Keratinocyte (primary cell): ENCODE results near the gene IL17RC. TPM values are rescaled to one million over a fixed set of nuclear protein-coding genes. Genes with fewer than 3 reads are reported as not detected.

Experiments
- DNase-seq: peaks from one replicate; pipeline ENCODE4 v3.0.0-alpha.2; 2011; ENCODE audit warnings: low read depth, missing footprints, low spot score
- FAIRE-seq: peaks from 2 replicates; lab custom pipeline; 2011; peaks lifted over from hg19 to GRCh38; lab: Jason Lieb, UNC
- H2AFZ ChIP-seq: 2 replicates; pipeline ENCODE4 v1.6.0; 2012; ENCODE audit warnings: low read length, control low read depth, inconsistent platforms; ENCODE audit not compliant: control insufficient read depth
- H3K27ac ChIP-seq: 2 replicates; pipeline ENCODE4 v1.5.1; 2011; ENCODE audit warnings: low read length; ENCODE audit not compliant: control insufficient read depth, insufficient read depth
- H3K27me3 ChIP-seq: 3 replicates; pipeline ENCODE4 v1.6.0; 2011; ENCODE audit warnings: low read length; ENCODE audit not compliant: control insufficient read depth, insufficient read depth; ENCODE audit errors: extremely low read depth
- H3K36me3 ChIP-seq, 2 experiments: 2 replicates in 1 of 2; 3 replicates in 1 of 2; pipeline ENCODE4 v1.5.1; 2011; ENCODE audit warnings: low read length in 2 of 2, mild to moderate bottlenecking in 1 of 2; ENCODE audit not compliant: control insufficient read depth in 2 of 2, insufficient read depth in 2 of 2; ENCODE audit errors: extremely low read depth in 1 of 2
- H3K4me1 ChIP-seq: 3 replicates; pipeline ENCODE4 v1.5.1; 2011; ENCODE audit warnings: low read length; ENCODE audit not compliant: control insufficient read depth, insufficient read depth; ENCODE audit errors: extremely low read depth
- H3K4me2 ChIP-seq: 3 replicates; pipeline ENCODE4 v1.6.0; 2011; ENCODE audit warnings: low read depth, low read length; ENCODE audit not compliant: control insufficient read depth, insufficient read depth; ENCODE audit errors: extremely low read depth
- H3K4me3 ChIP-seq, 3 experiments: fragments of 200-600 bp in 1 of 3; sonication (generic) in 1 of 3; 2 replicates in 2 of 3; 3 replicates in 1 of 3; pipeline ENCODE4 v1.5.1; 2011 to 2016; ENCODE audit warnings: low read length in 3 of 3, mild to moderate bottlenecking in 3 of 3, control low read depth in 2 of 3, inconsistent platforms in 1 of 3, low read depth in 1 of 3, mixed read lengths in 1 of 3, mixed run types in 1 of 3, moderate library complexity in 1 of 3; ENCODE audit not compliant: control insufficient read depth in 2 of 3, insufficient read depth in 2 of 3; ENCODE audit errors: extremely low read depth in 1 of 3
- H3K79me2 ChIP-seq: 2 replicates; pipeline ENCODE4 v1.6.0; 2012; ENCODE audit warnings: low read length; ENCODE audit not compliant: control insufficient read depth, insufficient read depth
- H3K9ac ChIP-seq: 3 replicates; pipeline ENCODE4 v1.6.0; 2011; ENCODE audit warnings: low read length; ENCODE audit not compliant: control insufficient read depth, insufficient read depth; ENCODE audit errors: extremely low read depth
- H3K9me1 ChIP-seq: 3 replicates; pipeline ENCODE4 v1.6.0; 2011; ENCODE audit warnings: low read length; ENCODE audit not compliant: control insufficient read depth, insufficient read depth; ENCODE audit errors: extremely low read depth
- H3K9me3 ChIP-seq: 2 replicates; pipeline ENCODE4 v1.5.1; 2012; ENCODE audit warnings: low read depth, low read length; ENCODE audit not compliant: control insufficient read depth
- H4K20me1 ChIP-seq: 3 replicates; pipeline ENCODE4 v1.6.0; 2011; ENCODE audit warnings: low read length; ENCODE audit not compliant: control insufficient read depth, insufficient read depth; ENCODE audit errors: extremely low read depth
- CTCF ChIP-seq, 3 experiments: IDR thresholded peaks in 1 of 3; conservative IDR thresholded peaks in 1 of 3; optimal IDR thresholded peaks in 1 of 3; 2 replicates in 2 of 3; 3 replicates in 1 of 3; pipeline versions ENCODE3 to v1.5.1; 2011; ENCODE audit warnings: low read length in 3 of 3, mild to moderate bottlenecking in 3 of 3, moderate library complexity in 2 of 3, control low read depth in 1 of 3, inconsistent platforms in 1 of 3; ENCODE audit not compliant: insufficient read depth in 2 of 3; ENCODE audit errors: extremely low read depth in 1 of 3
- EZH2 ChIP-seq: IDR thresholded peaks from one replicate; pipeline ENCODE4 v1.6.1; 2012; ENCODE audit warnings: inconsistent platforms, mild to moderate bottlenecking, low read length, moderate library complexity
- dilution Hi-C: fragments of 300-500 bp; cut with MboI; formaldehyde crosslinking; loops from one replicate; pipeline ENCODE4 v1.7.0; 2020; ENCODE audit warnings: low sequenced_read_pairs; ENCODE audit not compliant: extremely low pct_ligation_motif_present
- polyA plus RNA-seq, 5 experiments: library from polyadenylated mRNA; depleted of rRNA in 3 of 5; stranded (reverse) in 3 of 5; stranded (forward) in 1 of 5; unstranded in 1 of 5; fragments of >200 nt; gene quantifications; 1 replicate in 1 of 5; 2 replicates in 3 of 5; 3 replicates in 1 of 5; pipeline versions ENCODE4 v1.2.1 to v1.2.3, GENCODE V29; 2011 to 2012; ENCODE audit warnings: missing spikeins in 2 of 5, low read depth in 1 of 5, low replicate concordance in 1 of 5

Gene IL17RC
- polyA plus RNA-seq, 1 donor (not counting 4 experiments of a cell fraction or from before 2014, with no cell fraction given): 6.3 TPM

GRCh38 chr3:9940746-9941145 lies 23.8 kb downstream of the IL17RC start:
- Histone ChIP-seq H3K27ac (no peak overlapping the region), H3K36me3 (peaks cover 4 to 22% of the 10 kb centered on the region in 2 experiments), H3K27me3 (no peaks in the 10 kb centered on the region), H3K79me2 (no peaks in the 10 kb centered on the region), H3K9me3 (no peaks in the 10 kb centered on the region), H3K4me2 (no peak overlapping the region), H3K9ac (no peak overlapping the region), H4K20me1 (no peaks in the 10 kb centered on the region), H3K4me3 (no peak overlapping the region), H2AFZ (no peak overlapping the region), H3K9me1 (no peaks in the 10 kb centered on the region), H3K4me1 (peaks cover under 1% of the 10 kb centered on the region)
- DNase-seq: no peak
- dilution Hi-C loops: no loop called here
- TF ChIP-seq CTCF (optimal IDR thresholded peaks at IDR 0.05 in 1 of 3, IDR thresholded peaks at IDR 0.05 in 1 of 3, conservative IDR thresholded peaks at IDR 0.05 in 1 of 3; ENCODE audit: extremely low read depth in 1 of 3, insufficient read depth in 2 of 3, low read length in 3 of 3) (no peak), EZH2 (no peak)
- FAIRE-seq: no peak

- Histone ChIP-seq H3K36me3 (peaks cover 4 to 21% of the 10 kb centered on the region in 2 experiments), H3K9ac (no peak overlapping the region), H3K27ac (no peak overlapping the region), H3K4me2 (no peak overlapping the region), H3K79me2 (no peaks in the 10 kb centered on the region), H3K9me1 (no peaks in the 10 kb centered on the region), H3K9me3 (no peaks in the 10 kb centered on the region), H3K4me3 (no peak overlapping the region), H2AFZ (no peak overlapping the region), H4K20me1 (no peaks in the 10 kb centered on the region), H3K27me3 (no peaks in the 10 kb centered on the region), H3K4me1 (peaks cover 2% of the 10 kb centered on the region)
- FAIRE-seq (no peak), DNase-seq (no peak)
- dilution Hi-C loops: no loop called here
- TF ChIP-seq CTCF (optimal IDR thresholded peaks at IDR 0.05 in 1 of 3, IDR thresholded peaks at IDR 0.05 in 1 of 3, conservative IDR thresholded peaks at IDR 0.05 in 1 of 3; ENCODE audit: extremely low read depth in 1 of 3, insufficient read depth in 2 of 3, low read length in 3 of 3): no peak
- no peak for TF ChIP-seq EZH2
Observed at GRCh38 chr3:9942164-9942563, 25.3 kb downstream of the IL17RC start.
